Stimulated activated CD8-positive, alpha-beta memory T cell treated with anti-CD3 and anti-CD28 coated beads, Interleukin-15, amount 100 ng/mL, for 1 hour (primary cell): ENCODE results near the gene HSD17B8.

ENCODE experiments used
- DNase-seq: peaks from one replicate; pipeline ENCODE4 v3.0.0-alpha.2; 2020; ENCODE audit warnings: low read depth

HSD17B8 gene

DNA sequence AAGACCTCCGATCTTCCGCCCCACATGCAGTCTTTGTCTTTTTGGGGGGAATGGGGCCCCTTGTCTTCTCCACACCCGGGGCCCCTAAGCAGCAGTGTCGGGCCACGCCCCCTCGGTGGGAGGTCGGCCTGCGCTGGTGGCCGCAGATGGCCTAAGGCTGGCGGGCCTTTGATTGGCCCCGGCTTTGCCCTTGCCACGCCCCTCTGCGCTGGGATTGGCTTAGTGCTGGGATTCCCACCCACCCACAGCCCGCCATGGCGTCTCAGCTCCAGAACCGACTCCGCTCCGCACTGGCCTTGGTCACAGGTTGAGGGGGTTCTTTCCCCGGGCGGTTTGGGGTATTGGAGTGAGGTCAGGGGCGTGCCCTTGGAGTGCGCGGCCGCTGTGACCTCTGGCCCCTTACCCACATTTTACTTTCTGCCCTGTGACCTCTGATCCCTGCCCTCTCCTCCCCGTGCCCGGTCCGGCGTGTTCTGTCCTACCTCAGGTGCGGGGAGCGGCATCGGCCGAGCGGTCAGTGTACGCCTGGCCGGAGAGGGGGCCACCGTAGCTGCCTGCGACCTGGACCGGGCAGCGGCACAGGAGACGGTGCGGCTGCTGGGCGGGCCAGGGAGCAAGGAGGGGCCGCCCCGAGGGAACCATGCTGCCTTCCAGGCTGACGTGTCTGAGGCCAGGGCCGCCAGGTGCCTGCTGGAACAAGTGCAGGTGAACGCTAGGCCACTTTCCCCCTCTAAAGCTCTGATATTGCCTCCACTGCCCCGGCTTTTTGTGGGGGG is at the start of gene HSD17B8:
TSS of gene HSD17B8 (plus strand) at position 241 of the 776 bp plus-strand sequence. CDS start at position 255, 14 bp downstream.
- DNase-seq, result peak; percentile 82

DNA sequence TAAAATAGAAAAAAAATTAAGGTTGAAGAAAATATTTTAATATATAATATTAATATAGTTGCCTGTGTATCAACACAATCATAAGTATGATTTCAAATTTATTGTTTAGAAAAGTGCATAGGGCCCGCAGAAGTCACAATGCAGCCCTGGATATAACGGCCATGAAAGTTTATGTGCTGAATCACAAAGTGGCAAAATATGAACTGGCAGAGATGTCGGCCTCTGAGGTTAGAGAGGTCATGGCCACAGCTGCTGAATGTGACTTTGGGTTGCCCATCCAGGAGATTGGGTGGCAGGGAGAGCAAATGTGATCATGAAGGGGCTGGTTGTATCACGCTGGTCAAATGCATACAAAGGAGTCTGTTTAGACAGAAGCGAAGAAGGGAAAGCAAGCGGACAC is 47.9 kb upstream of the HSD17B8 start:
- DNase-seq, result no peak

DNA sequence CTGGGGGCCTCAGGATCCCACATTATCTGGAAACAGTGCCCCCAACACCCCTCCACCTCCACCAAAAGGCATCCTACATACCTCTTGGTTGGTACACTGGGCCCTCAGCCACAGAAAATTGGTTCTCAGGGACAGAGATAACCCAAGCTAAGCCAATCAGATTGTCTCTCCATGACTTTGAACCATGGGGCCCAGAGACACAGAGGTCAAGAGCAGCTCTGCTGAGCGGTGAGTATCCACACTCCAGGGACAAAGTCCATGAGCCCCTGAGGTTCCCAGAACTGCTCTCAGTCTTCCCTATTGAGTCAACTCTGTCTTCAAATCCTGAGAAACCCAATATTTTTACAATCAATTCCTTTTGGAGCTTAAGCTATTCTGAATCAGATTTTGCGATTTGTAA is 47.5 kb upstream of the HSD17B8 start:
- DNase-seq, result no peak

DNA sequence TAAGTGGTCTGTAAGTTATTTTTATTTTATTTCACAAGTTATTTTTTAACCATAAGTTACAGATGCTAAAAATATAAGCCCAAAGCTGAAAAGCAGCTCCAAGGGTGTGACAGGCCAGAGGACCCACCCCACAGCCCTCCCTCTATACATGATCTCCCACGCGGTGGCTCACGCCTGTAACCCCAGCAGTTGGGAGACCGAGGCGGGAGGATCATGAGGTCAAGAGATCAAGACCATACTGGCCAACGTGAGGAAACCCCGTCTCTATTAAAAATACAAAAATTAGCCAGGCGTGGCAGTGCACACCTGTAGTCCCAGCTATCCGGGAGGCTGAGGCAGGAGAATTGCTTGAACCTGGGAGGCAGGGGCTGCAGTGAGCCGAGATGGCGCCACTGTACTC is 44.4 kb upstream of the HSD17B8 start:
- no peak for DNase-seq

DNA sequence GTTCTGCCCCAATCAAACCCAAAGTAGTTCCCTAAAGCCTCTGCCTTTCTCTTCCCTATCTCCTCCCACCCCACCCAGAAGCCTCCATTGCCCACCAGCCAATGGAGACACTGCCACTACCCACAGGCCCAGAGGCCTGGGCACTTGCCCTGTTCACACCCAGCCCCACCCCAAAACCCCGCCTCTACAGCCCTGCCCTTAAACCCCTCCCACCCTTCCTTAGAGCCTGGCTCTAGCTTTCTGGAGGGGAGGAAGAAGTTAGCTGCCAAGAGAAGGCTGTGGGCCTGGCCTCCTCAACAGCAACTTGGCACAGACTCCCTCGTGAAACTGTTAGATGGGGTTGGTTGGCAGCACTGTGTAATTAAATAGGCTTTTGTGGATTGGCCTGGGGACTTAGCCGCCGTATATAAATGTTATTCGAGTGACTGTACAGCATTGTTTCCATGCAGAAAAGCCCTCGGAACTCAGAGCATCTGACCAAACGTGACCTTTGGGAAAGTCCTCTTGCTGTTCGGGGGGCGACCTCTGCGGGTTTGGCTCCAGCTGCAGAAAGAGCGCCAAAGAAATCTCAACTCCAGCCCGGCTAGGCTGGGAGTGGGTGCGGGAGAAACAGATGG is 43.6 kb upstream of the HSD17B8 start:
- DNase-seq, result no peak

DNA sequence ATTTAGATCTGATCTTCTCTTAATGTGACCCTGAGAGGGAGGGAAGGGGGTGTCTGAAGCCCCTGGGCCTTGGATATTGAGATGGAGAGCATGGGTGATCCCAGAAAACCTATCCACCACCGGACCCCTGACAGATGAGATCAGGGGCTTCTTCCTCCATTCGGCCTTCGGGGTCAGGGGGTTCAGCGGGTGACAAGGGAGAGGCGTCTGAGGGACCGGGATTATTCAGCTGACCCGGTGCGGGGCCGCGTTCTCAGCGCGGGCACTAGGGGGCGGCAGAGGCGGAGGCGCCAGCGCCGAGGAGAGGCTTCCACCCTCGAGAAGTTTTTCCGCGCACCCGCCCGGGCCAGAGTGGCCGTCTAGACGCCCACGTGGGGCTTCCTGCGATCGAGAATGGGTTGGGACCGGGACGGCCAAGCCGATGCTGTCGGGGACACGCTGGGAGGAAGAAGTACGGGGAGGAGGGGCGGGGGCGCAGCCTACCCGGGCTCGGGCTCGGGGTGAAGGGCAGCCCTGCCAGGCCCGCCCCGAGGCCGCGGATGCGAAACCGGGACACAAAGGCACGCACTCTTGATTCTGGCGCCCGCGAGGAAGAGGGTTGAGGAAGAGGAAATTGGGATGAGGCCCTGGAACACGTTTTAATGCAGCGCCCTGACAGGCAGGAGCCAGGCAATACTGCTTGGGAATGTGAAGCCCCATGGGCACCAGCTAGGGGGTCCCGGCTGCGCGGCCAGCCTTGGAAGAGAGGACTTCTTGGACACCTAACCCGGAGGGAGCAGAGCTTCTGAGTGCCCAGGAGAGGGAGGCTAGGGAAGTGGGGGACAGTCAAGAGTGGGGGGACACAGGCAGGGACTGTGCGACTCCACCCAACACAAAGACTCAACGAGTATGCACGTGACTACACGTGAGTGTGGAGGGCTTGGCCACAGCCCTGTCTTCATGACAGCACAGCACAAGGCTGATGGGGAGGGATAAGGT is 42.8 kb upstream of the HSD17B8 start:
- peak; percentile 71 for DNase-seq

DNA sequence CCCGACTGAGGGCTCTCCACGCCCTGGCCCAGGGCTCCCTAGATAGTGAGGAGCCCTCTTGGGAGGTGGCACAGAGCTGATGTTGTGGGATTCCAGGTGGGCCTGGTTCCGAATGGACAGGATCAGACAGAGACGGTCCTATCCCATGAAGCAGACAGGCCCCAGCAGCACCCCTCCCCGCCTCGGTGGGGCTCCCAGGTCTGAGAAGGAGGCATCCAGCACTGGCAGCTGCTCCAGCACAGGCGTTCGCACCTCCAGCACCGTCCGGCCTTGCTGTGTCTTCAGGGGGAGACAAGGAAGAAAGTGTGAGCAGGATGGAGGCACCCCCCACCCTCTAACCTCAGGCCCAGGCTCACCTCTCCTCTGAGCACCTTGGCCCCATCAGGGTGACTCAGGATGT is 40.9 kb upstream of the HSD17B8 start:
- no peak for DNase-seq

DNA sequence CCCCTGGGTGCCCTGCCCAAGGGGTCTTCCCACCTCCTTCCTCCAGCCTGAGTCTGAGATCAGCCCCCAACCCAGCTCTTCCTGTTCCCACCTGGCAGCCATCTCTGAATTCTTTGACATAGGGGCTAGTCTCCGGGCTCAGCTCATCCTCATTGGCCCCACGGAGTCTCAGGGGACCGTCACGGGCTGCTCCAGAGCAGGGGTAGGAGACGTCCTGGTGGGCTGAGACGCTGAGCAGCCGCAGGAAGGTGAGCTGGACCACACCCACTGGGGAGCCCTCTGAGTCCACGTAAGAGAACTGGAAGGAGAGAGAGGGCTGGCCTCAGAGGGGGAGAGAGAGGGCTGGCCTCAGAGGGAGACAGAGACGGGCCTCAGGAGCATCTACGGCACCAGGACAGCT is 40.3 kb upstream of the HSD17B8 start:
- DNase-seq, result no peak

DNA sequence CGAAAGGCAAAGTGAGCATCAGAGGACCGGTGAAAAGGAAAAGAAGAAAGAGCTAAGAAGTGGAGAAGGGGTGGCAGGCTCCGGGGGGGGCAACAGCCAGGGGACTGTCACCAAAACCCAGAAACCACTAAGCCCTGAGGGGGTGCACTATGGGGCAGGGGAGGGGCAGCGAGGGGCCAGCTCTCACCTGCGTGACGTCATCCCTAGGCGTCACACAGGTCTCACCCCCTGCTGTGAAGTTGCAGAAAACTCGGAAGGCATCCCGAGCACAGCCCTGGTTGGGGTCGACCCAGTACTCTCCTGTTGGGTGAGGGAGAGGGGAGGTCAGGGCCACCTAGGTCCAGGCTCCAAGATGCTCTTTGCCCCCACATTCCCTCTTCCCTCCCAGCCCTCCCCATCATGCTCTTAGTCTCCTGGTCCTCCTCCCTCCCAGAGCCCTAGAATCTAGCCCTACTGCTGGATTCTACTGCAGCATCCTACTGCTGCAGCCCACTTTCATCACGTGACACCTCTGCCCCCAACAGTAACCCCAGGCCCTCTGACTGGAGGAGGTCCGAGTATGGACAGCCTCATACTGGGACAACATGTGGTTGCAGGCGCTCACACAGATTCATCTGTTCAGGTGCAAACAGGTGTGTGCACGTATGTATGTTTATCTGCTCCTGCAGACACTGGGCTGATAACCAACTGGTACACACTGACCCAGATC is 39.6 kb upstream of the HSD17B8 start:
- no peak for DNase-seq

DNA sequence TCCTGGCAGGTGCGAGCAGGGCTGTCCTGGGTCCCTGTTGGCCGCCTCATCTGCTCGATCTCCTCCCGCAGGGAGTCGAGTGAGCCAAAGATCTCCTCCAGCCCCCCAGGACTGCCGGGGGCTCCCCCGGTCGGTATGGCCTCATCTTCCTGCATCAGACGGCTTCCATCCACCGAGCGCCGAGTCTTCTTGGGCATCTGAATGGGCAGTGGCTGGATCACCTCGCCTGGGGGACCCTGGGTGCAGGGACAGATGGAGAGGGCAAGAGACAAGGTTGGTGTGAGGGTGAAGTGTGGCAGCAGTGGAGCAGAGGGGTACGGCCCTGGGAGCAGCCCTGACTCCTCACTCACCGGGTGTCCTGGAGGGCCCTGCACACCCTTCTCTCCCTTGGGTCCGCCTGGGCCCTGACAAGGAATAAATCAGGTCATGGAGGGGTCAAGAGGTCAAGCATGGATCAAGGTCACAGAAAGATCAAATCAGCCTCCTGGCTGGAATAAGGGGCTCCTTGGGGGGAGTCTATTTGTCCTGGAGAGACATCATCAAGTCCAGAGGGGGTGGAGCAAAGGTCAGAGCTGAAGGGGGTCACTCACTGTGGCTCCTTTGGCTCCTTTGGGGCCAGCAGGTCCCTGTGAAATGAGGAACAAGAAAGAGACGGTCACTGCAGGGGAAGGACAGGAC is 38.7 kb upstream of the HSD17B8 start:
- no peak for DNase-seq

DNA sequence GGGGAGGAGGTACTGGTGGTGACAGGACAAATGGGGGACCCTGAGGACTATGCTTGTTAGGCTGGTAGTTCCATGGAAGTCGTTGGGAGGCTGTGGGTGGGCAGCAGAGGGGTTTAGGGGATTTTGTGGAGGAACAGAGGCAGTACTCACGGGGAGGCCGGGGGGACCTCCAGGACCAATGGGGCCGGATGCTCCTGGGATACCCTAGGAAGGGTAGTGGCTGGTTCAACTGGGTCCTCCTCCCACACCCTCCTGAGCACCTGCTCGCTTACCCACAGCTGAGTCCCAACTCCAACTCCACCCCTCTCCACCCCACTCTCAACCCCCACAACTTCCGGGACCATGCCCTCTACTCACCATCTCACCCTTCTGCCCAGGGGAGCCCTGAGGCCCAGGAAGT is 38.1 kb upstream of the HSD17B8 start:
- no peak for DNase-seq

DNA sequence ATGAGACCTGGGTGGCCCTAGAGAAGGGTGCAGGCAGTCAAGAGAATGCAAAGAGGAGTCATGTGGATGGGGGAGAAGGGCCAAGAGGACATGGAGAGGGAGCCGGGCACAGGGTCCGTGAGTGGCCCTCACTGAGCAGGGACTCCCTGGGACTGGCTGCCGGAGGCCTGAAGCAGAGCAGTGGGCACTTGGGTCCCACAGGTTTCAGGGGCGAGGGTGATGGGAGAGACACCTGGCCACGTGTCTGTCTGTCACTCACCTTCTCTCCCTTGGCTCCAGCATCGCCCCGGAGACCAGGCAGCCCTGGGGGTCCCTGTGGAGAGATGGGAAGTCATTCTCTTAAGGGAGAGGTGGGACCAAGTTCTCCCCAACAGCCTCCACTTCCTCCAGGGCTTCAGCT is 37.6 kb upstream of the HSD17B8 start:
- no peak for DNase-seq

DNA sequence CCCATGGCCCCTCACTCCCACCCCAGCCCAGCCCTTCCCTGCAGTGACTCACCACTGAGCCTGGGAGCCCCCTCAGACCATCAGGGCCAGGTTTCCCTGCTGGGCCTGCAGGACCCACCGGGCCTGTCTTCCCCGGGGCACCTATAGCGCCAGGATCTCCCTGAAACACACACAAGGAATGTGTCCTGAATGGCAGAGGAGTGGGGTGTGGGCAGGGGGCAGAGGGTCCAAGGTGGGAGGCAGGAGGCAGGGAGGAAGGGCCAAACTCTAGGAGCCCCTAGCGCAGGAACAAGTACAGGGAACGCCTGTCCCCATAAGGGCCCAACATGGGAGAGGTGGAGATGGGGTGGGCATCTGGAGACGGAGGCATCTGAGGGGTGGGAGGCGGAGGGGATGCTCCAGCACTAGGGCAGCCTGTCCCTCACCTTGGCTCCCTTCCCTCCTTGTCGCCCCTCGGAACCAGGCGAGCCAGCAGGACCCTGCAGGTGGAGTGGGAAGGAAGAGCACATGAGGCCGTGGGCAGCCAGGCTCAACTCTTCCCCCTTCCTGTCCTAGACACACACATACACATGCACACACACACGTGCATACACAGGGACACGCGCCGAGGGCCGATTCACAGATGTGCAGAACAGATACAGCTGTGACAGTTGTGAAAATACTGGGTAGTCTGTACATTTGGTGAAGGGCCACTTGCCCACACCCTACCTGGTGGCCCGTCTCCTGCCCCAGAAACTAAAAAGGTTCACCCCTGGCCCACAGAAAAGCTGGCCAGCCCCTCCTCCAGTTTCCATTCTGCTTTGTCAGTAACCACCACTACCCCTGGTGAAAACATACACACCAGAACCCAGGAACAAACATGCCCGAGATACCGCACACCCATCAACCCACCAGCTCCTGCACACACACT is 36.8 kb upstream of the HSD17B8 start:
- DNase-seq, result no peak

DNA sequence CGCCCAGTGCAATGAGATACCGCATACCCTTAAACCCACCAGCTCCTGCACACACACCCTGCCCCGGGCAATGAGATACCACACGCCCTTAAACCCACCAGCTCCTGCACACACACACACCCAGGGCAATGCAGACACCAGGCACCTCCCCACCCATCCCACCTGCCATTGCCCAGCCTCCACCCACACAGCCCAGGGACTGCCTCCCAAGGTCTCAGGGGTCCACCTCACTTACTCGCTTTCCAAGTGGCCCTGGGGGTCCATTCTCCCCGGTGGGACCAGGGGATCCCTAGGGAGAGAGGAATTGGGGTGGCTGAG is 36.2 kb upstream of the HSD17B8 start:
- DNase-seq, result no peak

DNA sequence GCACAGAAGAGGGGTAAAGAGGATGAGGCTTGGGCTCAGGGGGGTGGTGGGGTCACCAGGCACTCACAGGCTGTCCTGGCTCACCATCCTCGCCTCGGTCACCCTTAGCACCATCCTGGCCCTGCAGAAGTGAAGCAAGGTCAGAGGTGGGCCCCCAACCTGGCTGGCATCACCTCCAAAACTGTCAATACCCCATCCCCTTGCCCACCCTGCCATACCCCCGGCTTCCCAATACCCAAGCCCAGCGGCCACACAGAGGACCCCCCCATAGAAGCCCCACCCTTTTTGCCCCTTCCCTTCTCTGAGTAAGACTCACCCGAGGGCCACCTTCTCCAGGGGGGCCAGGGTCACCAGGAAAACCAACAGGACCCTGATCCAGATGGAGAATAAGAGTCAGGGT is 35.8 kb upstream of the HSD17B8 start:
- DNase-seq, result no peak

DNA sequence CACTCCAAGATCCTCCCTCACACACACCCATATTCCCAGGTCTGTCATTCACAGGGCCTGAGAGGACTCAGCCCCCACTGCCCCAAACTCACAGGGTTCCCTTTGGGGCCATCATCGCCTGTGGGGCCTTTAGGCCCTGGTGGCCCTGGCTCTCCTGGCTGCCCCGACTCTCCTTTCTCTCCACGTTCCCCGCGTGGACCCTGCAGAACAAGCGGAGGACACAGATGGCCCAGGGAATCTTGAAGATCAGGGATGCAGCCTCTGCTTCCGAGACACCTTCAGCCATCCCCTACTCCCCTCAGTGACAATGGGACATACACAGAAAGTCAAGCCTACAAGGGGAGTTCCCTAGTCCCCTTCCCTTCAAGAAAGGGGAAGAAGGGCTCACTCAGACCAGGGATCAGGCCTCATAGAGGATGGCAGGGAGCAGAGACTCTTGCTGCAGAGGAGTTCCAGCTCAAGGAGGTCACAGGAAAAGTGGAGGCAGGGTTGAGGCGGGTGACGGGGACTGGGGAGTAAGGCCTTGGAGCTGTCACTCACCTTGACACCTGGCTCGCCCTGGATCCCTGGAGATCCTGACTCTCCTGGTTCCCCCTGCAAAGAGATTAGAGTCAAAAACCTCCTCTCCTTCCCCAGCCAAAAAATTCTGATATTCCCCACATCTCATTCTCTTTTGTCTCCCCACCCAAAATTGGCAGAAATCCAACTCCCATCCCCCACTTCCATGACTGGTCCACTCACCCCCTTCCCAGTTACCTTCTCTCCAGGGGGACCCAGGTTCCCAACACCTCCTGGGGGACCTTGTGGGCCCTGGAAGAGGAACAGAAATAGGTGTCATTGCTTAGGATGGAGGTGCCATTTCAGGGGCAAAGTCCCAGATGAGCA is 34.9 kb upstream of the HSD17B8 start:
- DNase-seq, result no peak

DNA sequence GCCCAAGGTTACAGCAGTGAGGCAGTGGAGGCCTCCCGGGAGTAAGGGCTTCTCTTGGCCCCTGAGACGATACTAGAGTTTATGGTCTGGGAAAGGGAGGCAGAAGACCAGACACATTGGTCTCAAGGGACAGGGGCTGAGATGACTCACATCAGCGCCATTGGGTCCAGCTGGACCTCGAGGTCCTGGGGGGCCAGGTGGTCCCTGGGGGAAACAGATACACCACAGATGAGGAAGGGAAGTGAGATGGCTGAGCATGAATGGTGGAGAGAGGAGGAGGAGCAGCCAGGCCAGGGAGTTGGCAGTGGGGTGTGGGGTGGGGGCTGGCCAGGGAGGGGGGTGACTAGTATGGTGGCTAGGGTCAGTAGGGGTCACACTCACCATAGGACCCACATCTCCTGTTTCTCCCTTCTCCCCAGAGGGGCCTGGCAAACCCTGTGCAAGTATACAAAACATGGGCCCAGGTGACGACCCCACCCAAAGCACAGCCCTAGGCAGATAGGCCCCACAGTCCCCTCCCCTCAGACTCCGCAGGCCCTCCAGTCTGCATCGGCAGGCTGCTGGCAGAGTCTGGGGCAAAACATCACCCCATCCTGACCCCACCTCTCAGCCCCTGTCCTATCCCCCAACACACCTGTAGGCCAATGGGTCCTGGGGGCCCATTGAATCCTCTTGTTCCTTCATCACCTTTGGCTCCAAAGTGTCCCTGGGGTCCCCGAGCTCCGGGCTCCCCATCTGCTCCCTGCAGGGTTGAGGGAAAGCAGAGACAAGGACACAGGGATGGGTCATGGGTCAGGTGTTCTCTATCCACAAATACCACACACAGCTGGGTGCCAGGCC is 34.1 kb upstream of the HSD17B8 start:
- DNase-seq, result no peak

DNA sequence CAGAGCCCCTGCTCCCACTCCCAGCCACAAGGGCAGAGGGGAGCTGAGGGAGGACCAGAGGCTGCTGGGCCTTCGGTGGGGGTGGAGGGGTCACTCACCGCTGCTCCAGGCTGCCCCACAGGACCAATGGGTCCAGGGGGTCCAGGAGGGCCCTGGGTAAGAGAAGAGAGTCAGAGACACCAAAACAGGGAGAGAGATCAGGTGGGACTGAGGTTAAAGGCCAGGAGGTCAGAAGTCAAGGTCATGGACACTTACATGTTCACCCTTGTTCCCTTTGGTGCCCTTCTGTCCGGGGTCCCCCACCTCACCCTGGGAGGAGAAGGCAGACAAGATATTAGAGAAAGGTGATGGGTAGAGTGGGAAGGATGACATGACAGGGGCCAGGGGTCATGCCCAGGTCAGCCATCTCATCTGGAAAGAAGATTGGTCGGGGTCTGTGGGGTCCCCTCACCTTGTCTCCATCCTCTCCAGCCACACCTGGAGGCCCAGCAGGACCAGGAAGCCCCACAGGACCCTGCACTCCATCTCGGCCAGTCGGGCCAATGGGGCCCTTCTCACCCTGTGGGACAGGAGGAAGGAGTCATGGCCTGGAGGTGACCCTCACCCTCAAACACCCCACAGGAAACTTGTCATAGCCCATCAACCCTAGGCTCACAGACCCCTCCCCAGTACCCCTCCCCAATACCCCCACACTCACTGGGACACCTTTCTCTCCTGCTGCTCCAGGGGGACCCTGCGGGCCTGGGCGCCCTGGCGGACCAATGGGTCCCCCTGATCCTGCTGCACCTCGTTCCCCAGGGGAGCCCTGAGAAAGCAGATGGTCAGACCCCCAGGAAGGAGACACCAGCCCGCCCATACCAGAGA is 33.2 kb upstream of the HSD17B8 start:
- no peak for DNase-seq
